Esophagus muscularis mucosa (tissue), 3 donors: Measurements from ENCODE around the gene KLK7.

ENCODE experiments used
- POLR2AphosphoS5 ChIP-seq, 2 donors: sonication (generic); formaldehyde crosslinking; IDR thresholded peaks; one replicate each; pipeline ENCODE4 v1.6.1; 2017; ENCODE audit warnings: antibody characterized with exemption in 2 of 2
- TF ChIP-seq, protein P1 (sequence below), 3 experiments: fragments of 200-600 bp in 2 of 3; fragments of 450-650 bp in 1 of 3; sonication (generic) in 2 of 3; IDR thresholded peaks; one replicate each; pipeline ENCODE4 v1.5.1; 2017 to 2019; ENCODE audit warnings: antibody characterized with exemption in 3 of 3, mild to moderate bottlenecking in 2 of 3, moderate library complexity in 1 of 3

DNA sequence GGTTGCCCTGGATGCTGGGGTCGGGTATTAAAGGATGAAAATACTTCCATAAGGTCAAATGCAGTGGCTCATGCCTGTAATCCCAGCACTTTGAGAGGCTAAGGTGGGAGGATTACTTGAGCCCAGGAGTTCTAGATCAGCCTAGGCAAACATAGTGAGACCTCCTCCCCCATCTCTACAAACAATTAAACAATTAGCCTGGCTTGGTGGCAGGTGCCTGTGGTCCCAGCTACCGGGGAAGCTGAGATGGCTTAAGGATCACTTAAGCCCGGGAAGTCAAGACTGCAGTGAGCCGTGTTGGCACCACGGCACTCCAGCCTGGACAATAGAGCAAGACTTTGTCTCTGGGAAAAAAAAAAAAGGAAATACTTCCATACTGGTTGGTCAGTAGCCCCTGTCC, 41.2 kb upstream of the KLK7 start:
- TF ChIP-seq POLR2AphosphoS5 (IDR thresholded peaks at IDR 0.05) = no peak
- TF ChIP-seq, protein P1, sequence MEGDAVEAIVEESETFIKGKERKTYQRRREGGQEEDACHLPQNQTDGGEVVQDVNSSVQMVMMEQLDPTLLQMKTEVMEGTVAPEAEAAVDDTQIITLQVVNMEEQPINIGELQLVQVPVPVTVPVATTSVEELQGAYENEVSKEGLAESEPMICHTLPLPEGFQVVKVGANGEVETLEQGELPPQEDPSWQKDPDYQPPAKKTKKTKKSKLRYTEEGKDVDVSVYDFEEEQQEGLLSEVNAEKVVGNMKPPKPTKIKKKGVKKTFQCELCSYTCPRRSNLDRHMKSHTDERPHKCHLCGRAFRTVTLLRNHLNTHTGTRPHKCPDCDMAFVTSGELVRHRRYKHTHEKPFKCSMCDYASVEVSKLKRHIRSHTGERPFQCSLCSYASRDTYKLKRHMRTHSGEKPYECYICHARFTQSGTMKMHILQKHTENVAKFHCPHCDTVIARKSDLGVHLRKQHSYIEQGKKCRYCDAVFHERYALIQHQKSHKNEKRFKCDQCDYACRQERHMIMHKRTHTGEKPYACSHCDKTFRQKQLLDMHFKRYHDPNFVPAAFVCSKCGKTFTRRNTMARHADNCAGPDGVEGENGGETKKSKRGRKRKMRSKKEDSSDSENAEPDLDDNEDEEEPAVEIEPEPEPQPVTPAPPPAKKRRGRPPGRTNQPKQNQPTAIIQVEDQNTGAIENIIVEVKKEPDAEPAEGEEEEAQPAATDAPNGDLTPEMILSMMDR (IDR thresholded peaks at IDR 0.05) = no peak
